ENCODE measurements around the gene ERC2.

ERC2 gene

DNA sequence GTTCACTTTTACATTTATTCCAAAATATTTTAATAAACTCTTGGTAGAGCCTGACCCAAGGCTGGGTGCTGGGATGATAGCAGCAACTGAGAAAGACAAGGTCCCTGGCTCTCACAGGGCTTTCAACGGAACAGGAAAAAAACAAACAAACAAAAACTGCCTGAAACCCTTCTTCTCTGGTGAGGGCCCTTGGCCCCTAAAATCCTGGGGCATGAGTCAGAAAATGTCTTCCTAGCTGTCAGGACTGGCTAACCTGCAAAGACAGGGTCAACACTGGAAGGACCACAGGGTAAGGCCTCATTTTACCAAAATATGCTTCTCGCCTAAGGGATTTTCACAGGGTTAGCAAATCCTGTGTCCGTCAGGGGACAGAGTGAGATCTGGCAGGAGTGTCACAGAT is 935.5 kb downstream of the ERC2 start:
- no peak for DNase-seq

DNA sequence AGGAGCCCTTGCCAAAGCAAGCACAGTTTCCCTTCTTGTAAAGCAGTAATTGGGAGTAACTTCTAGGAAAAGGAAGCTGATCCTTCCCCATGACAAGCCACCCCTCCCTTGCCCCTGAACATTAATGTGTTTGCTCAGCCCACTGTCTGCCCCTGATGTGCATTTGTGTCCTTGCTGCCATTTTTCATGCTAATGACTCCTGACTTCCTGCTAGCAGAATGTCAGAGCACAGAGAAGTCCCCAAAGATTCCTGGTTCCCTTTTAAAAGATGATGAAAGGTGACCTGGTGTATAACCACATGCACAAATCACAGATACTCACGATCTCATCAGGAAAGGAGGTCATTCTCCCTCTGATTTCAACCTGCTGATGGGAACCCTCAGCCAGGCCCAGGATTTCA is 936.9 kb downstream of the ERC2 start:
- no peak for DNase-seq

DNA sequence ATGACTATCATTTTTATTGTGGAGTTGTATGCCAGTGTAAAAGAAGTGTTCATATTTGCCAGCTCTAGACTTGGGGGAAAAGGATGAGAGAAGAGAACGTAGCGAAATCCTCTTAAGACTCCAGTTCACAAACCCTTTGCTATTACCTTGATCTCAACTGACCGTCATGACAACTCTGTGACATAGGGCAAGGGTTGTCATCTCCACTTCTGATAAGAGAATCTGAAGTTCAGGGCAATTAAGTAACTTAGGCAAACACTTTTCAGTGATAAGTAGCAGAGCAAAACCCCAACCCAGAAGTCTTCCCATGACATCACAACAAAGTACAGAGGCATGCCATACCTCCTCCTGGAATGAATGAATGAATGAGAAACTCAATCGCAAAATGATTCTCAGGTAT is 940.9 kb downstream of the ERC2 start:
- DNase-seq = no peak

DNA sequence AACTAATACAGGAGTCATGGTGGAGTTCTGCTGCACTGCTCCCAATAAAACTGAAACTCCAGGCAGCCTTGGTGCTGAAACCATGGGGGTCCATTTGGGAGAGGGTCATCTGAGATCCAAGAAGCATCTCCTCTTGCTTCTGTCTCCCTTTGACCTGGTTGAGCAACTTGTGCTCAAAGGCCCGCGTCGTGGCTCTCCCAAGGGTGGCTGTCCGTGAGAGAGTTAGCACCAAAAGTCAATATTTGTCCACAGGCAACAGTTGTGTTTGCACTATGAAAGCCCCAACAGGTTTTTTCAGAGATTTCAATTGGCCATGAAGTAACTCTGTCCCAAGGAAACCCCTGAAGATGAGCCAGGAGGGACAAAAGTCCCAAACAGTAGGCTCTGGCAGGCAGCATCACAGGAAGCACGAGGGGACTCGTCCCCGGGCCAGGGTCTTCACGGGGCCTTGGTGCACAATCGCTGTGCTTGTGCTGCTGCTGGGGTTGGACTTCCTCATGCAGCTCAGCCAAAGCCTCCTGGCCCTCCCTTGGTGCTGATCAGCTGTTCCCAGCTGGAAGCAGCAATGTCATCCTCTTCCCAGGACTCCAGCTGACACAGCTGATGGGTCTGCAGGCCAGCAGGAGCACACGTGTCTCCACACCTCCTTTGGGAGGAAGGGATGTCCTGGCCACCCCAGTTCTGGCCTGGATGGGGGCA is 941.8 kb downstream of the ERC2 start:
- no peak for DNase-seq

DNA sequence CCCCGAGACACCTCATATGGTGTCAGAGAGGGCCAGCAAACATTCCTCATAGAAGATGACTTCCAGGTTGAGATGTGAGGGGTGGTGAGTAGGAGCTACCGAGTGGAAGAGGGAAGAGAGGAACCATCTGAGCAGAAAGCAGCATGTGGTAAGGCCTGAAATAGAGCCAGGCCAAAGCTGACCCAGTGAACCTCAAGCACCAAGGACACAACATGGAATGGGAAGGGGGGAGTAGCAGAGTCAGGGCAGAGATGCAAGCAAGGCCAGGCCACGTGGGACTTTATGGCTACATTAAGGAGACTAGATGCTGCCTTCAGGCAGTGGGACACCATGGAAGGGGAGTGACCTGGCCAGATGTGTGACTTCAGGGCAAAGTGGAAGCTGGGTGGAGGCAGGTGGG is 942.8 kb downstream of the ERC2 start:
- DNase-seq = no peak

DNA sequence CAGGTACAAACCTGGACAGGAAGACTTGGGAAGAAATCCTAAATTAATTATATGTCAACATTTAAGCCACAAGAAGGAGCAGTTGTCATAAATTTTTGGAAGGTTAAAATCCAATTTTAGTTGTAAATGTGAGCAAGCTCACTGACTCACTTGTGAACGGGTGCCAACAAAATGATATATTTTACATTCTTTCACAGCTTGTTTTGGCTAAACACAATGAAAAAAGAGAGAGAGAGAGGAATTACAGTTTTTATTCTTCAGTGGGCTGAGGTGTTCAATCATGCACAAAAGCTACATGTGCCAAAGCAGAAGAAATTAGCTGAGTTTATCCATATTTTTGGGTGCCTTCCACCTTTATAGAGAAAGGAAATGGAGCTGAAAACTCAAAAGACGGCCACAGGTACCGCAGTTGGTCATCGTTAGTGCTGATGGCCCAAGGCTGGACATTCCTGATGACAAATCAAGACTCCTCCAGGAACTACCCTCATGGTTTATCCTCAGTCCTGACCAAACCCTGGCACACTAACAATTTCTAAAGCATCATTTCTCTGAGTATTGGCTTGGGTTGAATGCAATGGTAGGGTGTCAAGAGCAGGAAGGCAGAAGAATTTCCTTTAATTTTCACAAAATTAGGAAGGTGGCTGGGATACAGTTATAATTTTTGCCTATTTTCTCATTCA is 943.6 kb downstream of the ERC2 start:
- DNase-seq = peak in 1 of 2 donors; percentile 3

DNA sequence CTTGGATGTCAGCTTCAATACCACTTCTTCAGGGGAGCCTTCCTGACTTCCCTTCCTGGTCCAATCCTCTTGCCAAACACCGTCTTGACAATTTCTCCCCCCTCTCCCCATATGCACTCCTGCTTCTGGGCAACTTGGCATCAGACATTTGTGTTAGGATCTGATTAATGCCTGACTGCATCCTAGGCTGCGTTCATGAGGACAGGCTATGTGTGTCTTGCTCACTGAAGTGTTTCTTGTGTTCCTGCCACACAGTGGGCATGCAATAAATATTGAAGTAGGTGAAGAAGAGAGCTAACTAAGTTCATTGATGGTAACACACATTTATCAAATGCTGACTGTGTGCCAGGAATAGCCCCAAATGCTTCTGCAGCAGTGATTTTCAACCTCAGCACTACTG is 944.8 kb downstream of the ERC2 start:
- no peak for DNase-seq

DNA sequence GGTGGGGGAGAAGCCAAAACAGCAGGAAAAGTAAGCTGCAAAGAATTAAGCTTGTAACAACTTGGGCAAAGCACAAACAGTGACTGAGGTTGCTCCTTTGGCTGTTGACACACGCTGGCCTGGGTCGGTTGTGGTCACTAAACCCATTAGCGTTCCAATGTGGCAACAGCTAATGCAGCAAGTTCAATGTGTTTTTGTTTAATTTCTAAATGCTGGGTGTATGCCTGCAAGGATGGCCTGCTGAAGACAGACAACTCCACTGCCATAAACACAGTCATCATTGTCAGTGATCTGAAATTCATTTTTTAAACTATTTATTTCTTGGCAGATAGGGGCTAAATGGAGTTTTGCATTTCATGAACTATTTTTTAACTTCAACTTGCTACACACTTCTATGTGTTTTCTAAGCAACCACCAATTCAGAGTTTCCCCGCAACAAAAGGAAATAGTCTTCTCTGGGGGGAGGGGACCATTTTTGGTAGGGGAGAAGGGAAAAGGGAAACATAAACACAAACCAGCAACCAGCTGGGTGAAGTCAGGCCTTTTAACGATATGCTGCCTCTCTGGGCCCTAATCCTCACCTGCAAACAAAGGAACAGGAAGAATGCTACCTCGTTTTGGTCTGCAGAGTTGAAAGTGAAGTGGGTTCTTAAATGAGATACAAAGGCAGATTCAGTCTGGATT is 946.4 kb downstream of the ERC2 start:
- DNase-seq = no peak

DNA sequence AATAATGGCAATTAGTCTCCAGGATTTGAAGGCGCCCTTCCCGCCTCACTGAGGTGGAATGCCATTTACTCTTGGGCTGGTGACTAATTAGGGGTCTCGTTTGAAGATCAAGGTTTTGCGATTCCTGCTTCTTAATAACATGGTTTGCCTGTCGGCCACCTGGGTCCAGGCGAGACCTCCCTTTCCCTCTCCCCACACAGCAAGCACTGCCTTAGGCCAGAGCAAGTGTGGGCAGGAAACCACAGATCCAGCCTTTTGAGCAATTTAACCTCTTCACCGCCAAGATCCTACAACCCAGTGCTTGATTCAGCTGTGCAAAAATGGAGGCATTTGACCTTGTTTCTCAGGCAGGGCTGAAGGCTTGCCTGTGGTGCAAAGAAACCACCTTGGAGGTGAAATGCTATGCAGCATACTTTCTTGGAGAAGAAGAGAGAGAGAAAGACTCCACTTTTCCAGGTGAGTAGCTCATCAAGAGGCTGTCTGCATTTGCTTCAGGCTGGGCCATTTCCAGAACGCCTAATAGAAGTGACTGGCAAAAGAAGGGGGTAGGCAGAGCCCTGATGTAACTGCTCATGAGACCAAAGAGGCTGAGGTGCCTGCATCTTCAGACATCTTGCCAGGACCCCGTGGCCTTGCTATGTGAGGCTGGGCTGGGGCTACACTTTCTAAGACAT is 947.1 kb downstream of the ERC2 start:
- no peak for DNase-seq

DNA sequence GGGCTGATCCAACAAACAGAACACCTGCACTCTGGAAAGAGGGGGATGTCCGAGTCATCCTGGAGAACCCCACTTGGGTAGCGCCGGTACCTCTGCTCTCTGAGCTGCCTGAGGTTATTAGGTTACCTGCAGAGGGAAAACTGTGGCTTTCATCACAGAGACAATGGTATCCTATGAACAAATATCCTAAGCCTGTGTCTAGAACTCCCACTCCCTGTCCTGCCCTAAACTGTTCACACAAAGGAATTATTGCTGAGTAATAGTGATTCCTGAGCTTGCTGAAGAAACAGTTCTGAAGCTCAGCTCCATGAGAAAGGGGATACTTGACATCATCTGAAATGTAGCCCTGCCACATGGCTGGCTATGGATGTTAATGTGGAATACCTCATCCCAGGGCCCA is 949.2 kb downstream of the ERC2 start:
- no peak for DNase-seq

DNA sequence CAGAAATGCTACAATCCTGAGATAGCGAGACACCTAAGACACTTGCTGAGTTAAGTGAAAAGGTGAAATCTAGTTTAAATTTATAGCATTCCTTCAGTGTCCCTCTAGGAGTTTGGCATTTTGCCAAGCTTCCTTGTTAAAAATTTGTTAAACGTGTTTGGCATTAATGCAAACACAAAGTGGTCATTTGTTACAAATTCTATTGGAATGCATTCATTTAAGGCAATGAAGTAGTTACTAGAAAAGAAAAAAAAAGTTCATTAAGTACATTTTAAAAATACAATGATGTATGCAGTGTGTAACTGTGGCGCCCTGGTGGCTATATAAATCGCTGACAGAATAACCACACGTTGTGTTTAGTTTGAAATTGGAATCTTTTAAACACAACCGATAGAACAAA is 949.8 kb downstream of the ERC2 start:
- DNase-seq = no peak

DNA sequence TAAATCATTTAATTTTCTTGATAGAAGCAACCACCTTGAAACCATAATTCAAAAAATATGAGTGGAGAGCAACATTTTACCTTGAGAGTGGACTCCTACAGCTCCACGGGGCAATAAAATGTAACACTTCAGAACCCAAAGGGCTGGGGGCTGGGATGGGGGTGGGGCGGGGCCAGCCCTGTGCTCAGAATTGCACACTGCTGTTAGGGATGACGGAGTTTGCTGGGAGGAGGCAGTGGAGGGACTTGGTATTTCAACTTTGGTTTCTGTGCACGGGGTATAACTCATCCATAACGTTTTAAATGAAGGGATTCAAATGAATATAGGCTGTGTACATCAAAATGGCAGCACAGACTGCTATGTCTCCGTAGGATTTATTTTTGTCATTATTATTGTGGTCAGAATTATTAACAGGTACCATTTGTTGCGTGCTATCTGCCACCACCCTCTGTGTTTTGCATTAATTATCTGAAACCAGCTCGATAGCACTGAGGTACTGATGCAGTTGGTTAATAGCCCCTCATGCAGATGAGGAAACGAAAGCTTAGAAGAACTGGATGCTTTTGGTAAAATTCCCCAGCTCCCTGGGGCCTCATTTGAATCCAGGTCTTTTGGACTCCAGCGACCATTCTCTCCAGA is 951.8 kb downstream of the ERC2 start:
- no peak for DNase-seq

DNA sequence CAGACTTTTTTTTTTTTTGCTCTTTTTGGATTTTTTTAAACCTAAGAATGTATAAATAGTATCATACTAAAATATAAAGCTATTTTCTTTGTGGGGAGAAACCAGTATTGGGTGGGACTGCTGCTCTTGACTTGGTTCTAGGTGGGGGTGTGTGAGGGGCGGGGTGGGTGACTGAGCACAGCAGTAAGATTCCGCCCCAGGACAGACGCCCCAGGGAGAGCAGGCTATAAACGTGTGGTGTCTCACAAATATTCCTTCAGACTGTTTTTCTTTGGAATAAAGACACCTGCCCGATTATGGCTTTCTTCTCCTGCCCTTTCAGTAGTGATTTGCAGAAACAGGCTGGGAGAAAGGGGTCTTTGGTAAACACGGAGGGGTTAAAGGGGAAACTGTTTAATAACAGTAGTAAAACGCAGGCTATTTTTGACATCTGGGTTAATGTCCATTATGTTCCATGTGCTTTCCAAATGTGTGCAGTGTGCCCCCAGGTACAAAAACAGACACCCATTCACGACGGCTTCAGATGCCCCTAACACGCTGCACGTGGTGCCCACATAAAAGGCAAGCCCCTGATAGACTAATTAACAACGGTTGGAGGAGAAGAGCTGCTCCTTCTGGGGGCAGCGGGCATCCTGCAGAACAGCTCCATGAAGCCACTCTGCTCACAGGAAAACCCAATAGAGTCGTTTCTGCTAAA is 952.6 kb downstream of the ERC2 start:
- no peak for DNase-seq

DNA sequence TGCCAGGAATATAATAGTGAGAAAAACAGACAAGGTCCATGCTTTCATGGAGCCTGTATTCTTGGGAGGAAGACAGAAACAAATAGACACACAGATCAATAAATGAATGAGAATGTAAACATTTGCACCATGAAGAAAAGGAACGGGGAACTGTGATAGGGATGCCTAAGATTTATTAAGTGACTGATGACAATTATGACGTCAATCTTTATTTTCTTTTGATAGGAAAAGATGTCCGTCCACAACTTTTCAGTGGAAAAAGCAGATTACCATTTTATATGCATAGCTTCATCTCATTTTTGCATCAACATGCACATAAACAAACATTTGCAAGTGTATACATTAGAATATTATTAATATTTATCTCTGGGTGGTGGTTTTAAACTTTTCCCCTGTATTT is 953.3 kb downstream of the ERC2 start:
- DNase-seq = no peak

DNA sequence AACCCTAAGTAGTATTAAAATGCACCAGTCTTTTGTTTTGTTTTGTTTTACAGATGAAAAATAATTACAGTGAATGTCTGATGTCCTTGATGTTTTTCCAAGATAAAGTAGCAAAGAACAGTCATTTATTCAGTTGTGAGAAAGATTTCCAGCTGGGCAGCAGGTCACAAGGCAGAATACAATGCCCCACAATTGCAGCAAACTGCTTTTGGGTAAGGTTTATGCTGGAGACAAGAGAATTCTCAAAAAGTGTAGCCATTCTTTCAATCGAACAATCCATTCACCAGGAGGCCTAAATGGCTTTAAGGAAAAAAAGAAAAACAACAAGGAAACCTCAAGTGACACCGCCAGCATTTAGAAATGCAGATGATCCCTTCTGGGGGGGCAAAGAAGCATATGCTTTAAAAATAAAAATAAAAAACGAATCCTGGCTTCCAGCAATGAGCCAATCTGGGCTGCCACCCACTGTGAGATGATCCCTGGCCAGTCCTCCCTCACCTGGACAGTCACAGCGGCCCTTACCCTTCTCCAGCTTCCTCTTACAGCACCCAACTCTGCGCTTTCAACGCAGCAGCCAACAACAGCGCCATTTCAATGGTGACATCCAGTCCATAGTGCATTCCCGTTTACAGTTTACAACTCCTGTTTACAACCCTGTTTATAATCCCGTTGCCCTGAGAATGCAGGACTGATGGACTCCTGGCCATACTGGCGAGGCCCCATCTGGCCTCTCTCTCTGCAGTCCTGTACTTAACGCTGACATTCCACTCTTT is 955.5 kb downstream of the ERC2 start:
- DNase-seq = no peak

DNA sequence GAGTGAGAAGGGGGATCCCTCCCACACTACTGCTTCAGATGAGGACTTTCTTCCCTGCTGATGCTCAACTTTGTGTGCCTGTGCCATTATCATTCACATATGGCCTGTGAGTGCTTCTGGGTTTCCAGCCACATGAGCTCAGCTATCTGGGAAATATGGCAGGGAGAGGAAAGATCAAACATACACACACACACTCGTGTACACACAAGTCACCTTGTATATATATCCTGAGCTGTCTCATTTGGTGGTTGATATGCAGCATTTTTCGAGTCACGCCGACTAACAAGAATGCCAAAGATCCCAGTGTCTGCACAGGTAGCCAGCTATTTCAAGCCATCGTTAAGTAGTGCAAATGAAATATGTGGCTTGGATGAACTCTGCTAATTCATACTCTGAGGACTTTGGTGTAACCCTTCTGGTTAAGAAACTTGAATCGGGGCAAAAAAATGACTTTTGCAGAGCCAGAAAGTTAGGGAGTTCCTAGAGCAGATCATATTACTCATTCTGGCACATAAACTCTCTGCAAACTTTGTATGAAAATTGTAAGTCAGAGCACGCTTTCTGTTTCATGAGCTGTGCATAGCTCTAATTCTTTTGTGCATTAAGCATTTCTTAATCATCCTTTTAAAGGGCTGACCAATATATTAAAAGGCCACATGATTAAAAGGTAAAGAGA is 956.2 kb downstream of the ERC2 start:
- no peak for DNase-seq

DNA sequence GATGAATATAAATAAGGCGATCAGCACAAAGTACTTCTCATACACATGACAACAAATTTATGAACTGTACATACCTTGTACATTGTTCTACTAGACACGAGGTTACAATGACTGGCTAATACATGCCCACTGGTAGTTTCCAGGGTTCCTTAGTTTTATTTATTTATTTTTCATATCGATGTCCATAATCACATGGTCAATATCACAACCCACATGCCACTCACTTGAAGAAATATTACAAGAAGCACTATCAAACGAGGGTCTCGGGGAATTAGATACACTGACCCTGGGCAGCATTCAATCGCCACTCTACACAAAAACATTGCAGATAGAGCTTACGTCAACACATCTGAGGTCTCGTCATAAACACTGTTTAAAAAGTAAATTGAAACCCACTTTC is 959.9 kb downstream of the ERC2 start:
- DNase-seq = no peak

DNA sequence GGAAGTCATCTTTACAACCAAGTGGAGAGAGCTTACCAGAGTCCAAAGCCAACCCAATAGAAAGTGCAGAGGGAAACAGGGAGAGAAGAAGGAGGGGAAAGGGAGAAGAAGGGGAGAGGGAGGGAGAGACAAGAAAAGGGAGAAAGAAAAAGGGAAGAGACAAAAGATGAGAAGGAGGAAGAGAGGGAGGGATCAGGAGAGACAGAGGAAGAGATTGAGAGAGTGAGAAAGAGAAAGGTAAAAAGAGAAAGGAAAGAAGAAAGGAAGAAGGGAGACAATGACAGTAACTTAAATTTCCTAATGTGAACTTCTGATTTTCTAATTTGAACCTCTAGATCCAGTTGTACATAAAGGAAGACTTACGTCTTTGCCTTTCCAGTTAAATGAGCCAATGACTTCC is 960.5 kb downstream of the ERC2 start:
- no peak for DNase-seq

DNA sequence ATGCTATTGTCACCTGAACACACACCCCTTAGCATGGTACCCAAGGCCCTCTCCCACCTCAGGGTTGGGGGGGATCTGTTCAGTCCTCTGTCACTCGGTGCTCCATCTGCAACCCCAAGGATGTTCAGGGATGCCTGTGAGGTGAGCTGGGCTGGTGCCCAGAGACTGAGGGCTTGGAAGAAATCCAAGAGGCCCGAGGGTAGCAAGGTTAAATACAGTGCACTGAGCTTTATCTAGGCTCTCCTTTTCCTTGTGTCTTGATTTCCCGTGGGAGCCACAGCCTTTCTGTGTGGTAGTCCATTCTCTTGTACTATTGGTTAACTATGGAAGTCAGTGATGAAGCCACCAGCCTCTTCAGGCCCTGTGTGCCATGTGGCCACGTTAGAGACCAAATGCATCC is 962.5 kb downstream of the ERC2 start:
- no peak for DNase-seq

DNA sequence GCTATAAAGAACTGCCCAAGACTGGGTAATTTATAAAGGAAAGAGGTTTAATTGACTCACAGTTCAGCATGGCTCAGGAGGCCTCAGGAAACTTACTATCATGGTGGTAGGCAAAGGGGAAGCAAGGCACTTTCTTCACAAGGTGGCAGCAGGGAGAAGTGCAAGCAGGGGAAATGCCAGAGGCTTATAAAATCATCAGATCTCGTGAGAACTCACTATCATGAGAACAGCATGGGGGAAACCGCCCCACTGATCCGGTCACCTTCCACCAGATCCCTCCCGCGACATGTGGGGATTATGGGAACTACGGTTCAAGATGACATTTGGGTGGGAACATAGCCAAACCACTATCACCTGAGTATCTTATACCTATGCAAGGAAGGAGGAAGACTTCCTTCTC is 963.2 kb downstream of the ERC2 start:
- peak in 1 of 2 donors; percentile 9 for DNase-seq

DNA sequence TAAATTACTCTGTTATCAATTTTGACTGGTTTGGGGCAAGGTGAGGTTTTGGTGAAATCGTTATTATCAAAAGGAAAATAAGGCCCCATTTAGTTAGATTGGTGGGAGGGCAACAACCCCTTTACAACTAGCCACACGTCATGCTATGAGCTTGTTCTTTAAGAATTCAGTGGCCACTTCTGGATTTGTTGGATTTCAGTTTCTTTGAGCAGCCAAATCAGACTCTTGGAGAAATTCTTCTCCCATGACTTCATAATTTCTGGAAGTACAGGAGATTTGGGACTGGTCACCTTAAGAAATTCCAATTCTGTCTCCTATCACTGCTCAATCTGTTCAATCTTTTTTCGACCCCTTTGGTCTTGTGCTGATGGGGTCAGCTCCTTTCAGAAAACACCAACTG is 966.4 kb downstream of the ERC2 start:
- no peak for DNase-seq

Measured in hippocampal formation (tissue), 2 donors.